ENCODE data around the gene ALKBH3. TPM values are rescaled to one million over a fixed set of nuclear protein-coding genes. Genes with fewer than 3 reads are reported as not detected.
A peak's percentile ranks its signal among the peaks of the same experiment; 100 is the strongest.

The ALKBH3 gene
- total RNA-seq, 1 experiment from 2014 or later, result 33.2 TPM

DNA sequence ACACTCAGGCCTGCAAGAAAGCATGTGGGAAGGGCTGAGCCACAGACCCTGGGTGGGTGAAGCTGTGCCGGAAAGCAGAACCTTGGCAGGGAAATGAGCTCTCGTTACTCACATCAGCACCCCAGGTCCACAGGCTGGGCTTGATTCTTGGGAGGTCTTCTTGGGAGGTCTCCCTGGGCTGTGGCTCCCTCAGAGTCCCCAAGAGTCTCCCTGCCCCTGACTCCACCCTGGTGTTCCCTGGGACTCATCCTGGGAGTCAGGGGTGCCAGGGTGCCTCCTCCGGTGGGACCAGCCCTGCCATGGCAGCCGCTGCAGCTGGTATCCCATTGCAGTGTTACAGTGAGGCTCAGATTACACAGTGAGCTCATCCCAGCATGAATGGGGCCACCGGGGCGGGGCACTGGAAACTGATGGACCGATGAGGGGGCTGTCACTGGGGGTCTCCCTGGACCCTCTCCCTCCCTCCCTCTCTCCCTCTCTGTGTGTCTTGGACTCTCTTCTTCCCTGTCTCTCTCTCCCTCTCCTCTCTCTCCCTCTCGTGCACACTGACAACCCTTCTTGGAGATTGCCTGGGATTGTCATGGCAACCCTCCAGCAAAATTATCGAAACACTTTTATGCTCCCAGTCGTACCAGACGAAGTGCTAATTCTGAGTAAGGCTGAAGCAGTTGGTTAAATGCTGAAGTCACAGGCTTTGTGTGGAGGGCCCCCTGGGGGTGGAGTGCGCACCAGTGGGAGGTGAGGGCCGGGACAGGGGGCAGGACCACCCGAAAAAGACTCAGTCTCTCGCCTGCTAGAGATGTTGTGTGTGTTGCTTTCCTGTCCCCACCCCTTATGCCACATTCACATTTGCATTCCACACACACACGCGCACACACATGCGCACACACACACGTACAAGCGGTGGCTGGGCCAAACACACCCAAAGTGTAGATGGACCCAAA, 53.2 kb downstream of the ALKBH3 start:
- no peak for DNase-seq (ENCODE audit: low spot score)
- in situ Hi-C loops (cut with HindIII; ENCODE audit: low sequenced_read_pairs), result no loop called here

DNA sequence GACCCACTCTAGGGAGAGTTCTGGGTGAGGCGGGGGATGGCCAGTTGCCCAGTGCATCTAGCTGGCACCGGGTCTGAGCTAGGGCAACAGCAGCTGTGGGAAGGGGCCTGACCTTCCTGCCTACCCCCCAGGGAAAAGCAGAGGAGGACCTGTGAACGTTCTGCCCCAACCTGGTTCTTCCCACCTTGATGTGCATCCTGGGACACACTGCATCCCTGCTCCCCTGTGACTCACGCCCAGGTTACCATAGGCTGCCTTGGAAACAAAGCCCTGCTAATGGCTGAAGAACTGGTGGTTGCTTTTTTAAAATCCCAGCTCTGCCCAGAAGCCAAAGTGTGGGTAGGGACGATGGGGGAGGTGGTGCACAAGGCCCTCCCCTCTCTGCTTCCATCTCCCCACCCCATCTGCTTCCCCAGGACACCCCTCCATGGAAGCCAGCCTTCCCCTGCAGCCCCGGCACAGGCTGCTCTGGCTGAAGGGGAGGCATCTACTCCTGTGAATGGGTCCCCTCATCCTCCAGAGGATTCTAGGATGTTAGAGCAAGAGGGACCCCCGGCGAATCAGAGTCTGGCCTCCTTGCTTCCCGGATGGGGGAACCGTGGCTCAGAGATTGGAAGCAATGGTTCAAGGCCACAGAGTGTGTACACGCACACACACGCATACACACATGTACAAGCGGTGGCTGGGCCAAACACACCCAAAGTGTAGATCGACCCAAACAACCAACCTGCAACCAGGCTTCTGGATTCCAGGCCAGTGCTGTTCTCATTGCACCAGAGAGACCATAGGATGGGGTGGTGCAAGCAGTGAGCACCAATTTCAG, 54.2 kb downstream of the ALKBH3 start:
- DNase-seq (ENCODE audit: low spot score), result no peak
- in situ Hi-C loops (cut with HindIII; ENCODE audit: low sequenced_read_pairs), result no loop called here

DNA sequence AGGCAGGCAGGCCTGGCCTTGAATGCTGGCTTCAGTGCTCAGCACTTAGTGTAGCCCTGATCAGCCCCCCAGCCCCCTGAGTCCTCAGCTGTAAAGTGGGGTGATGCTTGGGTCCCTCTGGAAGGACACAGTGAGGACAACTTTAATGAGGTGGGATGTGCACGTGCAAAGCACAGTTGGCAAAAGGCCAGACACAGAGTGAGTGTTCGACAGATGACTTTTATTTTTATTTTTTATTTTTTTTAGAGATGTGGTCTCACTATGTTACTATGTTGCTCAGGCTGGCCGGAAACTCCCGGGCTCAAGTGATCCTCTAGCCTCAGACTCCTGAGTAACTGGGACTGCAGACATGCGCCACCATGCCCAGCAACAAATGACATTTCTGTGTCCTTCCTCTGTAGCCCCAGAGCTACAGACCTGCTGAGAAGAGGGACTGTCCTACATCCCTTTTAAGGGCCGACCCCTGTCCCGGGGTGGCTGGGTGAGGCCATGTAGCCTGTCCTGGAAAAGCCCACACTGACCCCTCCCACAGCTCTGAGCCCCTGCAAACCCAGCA, 54.9 kb downstream of the ALKBH3 start:
- in situ Hi-C loops (cut with HindIII; ENCODE audit: low sequenced_read_pairs), result no loop called here
- DNase-seq (ENCODE audit: low spot score), result no peak

DNA sequence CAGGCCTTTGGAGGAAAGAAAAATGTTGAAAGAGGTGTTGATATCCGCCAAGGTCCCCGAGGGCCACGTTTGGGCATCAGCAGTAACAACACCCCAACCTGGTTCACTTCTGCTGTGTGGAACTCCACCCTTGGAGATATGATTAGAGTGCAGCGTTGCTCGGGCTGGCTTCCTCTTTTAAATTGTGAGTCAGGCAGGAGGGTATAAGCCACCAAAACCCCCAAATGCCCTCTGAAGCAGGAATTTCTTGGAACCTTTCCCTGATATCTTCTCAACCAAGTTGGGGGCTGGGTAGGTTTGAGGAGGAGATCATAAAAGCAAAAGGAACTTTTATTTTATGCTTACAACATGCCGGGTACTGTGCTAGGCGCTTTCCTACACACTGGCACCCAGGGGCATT, 55.4 kb downstream of the ALKBH3 start:
- in situ Hi-C loops (cut with HindIII; ENCODE audit: low sequenced_read_pairs), result no loop called here
- no peak for DNase-seq (ENCODE audit: low spot score)

DNA sequence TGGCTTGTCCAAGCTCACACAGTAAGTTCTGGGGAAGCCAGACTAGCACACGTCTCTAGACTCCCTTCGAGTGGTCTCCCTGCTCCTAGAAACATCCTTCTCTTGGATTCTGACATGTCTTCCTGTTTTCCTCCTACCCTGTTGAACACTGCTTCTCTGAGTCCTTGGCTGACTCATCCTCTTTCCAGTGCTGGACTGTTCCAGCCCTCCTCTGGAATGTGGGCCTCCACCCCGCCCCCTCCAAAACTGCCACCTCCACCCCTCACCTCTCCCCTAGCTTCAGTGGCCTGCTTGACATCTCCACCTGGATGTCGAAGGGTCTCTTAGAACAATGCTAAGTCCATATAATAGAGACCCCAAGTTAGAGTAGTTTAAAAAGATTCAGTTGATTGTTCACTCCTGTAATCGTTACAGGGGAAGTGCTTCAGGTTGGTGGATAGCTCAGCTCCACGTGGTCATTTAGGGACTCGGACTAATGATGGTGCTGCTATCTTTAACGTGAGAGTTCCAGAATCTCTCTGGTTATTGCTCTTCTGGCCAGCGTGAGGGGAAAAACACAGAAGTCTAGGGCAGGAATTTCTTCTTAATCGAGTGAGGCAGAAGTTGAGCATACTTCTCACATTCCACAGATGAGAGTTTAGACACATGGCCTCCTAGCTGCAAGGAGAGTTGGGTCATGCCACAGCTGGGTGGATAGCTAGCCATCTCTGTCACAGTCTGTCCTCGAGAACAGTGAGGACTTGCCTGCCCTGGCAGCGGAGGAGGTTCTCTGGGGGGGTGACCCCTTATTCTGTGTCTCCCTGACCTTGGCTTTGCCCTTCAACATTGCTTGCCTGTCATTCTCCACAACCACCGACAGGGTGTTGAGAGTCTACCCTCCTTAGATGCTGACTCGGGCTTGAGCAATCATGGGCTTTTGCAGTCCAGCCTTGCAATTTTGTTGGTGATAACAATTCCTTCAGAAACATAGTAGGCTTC, 57.1 kb downstream of the ALKBH3 start:
- in situ Hi-C loops (cut with HindIII; ENCODE audit: low sequenced_read_pairs), result no loop called here
- DNase-seq (ENCODE audit: low spot score), result no peak

DNA sequence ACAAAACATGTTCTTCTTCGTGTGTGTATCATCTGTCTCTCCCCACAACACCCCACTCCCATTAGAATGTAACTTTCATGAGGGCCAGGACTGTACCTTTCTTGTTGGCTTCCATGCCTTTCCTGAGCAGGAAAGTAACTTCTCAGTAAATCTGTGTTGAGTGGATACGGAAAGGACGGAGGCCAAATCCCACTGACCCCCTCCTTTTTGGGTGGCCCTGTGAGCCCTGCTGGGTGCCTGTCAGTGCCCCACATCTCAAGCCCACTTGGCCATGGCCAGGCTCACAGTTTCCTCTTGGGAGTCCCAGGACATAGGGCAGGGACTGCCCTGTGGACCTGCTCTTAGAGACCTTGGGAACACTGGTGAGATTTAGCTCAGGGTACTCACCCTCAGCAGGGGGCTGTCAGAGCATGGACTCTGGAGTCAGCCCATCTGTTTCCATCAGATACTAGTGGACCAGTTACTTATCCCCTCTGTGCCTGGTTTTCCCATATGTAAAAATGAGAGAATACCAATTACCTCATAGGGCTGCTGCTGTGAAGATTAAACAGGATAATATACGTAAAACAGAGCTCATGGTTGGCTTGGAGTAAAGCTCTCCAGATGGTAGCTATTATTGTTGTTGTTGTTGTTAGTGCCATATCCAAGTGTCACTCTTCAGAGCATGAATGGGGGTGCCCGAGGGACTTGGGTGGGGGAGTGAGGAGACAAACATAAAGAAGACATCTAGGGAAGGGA, 60.8 kb downstream of the ALKBH3 start:
- in situ Hi-C loops (cut with HindIII; ENCODE audit: low sequenced_read_pairs), result no loop called here
- peak; percentile 16 for DNase-seq (ENCODE audit: low spot score)

DNA sequence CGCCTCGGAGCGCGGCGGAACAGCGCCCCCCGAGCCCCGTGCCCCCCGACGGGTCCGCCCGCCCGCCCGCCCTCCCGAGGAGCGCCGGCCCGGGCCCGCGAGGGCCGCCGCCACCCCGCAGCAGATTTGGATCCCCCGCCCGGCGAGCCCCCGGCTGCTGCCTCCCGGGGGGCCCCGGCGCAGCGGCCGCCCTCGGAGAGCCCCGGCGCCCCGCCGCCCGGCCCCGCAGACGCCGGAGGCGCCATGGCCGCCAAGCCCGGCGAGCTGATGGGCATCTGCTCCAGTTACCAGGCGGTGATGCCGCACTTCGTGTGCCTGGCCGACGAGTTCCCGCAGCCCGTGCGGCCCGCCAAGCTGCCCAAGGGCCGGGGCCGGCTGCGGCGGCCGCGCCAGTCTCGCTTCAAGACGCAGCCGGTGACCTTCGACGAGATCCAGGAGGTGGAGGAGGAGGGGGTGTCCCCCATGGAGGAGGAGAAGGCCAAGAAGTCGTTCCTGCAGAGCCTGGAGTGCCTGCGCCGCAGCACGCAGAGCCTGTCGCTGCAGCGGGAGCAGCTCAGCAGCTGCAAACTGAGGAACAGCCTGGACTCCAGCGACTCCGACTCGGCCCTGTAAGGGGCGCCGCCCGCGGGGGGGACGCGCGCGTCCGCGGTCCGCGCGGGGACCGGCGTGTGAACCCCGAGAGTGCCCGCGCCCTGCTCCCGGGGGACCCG, 62.2 kb downstream of the ALKBH3 start:
- peak; percentile 42 for DNase-seq (ENCODE audit: low spot score)
- in situ Hi-C loops (cut with HindIII; ENCODE audit: low sequenced_read_pairs), result no loop called here

DNA sequence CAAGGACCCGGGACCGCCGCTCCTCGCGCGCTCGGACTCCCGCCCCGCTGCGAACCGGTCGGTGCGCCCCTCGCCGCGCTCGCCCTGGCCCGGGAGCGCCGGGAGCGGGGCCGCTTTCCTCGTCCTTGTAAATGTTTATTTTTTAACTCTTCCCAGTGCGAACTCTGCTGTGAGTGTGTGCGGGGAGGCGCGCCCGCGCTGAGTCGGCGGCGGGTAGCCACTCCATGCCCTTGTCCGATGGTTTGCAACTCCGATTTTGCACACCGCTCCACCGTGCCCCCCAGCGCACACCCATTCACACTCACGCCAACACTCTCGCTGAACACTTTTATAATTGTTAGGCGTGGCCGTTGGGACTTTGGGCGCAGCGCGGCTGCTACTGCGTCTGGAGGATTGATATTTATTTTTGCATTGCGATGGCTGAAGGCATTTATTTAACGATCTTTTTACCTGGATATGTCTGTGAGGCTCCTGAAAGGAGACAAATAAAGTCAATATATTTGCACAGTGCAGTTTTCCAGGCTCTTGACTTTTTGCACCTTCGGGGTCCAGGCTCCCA, 62.8 kb downstream of the ALKBH3 start:
- in situ Hi-C loops (cut with HindIII; ENCODE audit: low sequenced_read_pairs), result no loop called here
- DNase-seq (ENCODE audit: low spot score), result no peak

DNA sequence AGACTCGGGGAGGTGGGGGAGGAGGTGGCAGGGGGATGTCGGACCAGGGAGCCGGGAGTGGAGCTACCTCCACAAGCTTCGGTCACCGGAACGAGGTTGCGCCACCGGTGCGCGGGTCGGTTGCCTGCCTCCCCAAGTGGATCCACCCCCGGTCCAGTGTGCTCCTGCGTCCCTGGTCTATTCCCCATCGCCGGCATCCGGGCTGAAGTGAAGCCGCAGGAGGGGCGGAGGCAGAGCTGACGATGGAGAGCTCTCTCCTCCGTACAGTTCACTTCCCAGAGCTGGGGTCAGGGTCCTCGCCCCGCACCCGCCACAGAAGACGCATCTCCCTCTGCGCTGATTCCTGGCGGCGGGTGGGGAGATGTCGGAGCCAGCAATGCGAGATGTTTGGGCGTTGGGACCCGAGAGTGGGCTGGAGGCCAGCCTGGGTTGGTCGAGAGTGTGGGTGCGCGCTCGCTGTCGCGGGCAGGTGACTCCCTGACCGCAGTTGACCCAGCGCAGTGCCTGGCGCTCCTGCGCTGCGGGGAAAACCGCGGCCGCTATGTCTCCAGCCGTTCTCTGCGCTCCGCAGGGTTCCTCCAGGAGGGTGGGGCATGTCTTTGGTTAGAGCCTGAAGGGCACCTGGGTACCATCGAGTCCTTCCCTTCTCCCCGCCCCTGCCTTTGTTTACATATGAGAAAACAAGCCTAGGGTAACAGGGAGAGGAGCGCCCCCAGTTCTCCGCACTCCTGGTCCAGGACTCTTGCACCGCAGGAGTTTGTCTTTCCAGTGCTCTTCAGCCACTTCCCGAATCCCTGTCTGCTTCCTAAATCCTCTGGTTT, 63.5 kb downstream of the ALKBH3 start:
- DNase-seq (ENCODE audit: low spot score), result peak; percentile 30
- in situ Hi-C loops (cut with HindIII; ENCODE audit: low sequenced_read_pairs), result no loop called here

DNA sequence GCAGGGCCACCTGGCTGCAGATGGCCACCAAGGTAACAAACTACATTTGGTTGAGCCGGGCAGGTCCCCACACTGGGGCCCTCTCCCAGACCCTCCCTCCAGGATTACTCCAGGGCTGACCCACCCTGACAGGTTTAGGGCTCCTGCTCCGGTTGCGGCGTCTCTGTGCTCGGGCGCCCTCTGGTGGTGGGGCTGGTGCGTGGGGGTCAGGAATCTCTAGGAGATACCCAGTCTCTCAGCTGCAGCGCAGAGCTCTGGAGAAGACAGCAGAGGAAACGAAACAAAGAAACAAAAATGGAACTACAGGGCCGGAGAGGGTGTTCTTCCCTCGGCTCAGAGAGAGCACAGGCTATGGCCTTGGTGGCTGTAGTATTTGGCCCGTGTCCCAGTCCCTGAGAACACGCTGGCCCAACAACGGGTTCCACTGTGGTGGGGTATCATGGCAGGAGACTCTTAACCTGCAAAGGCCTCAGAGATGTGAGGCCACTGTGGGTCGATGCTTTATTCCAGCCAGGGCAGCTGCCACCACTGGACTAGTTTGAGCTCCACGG, 64.2 kb downstream of the ALKBH3 start:
- DNase-seq (ENCODE audit: low spot score), result no peak
- in situ Hi-C loops (cut with HindIII; ENCODE audit: low sequenced_read_pairs), result no loop called here

DNA sequence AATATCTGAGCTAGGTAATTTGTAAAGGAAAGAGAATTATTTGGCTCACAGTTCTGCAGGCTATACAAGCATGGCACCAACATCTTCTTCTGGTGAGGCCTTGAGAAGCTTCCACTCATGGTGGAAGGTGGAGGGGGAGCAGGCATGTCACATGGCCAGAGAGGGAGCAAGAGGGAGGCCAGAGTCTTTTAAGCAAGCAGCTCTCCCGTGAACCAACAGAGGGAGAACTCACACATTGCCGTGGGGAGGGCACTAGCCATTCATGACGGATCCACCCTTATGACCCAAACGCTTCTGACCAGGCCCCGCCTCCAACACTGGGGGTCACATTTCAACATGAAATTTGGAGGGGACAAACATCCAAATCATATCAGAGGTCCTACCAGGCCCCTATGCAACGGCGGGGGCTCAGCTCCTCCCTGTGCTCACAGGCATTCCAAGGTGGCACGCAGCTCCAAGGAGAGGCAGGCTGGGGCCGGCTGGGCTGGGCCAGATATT, 66.4 kb downstream of the ALKBH3 start:
- in situ Hi-C loops (cut with HindIII; ENCODE audit: low sequenced_read_pairs), result no loop called here

DNA sequence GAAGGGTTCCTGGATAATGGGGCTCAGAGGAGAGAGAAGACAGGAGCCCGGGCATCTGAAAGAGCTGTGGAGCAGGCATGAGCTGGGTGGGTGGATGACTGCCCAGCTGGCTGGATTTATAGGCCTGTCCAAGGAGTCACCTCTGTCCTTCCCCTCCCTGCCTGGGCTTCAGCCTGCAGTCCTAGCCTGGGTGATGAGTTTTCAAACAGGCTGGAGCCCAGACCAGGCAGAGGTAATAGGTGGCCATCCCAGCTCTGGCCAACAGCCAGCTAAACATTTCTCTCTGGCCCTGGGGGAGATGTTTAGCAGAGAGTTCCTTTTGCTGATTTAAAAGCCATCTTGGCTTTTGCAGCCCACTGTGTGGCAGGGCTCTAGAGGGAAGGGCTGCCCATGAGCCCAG, 67.2 kb downstream of the ALKBH3 start:
- DNase-seq (ENCODE audit: low spot score), result no peak
- in situ Hi-C loops (cut with HindIII; ENCODE audit: low sequenced_read_pairs), result no loop called here

More for the DNA sequence above, 66.4 kb downstream of the ALKBH3 start:
- no peak for DNase-seq (ENCODE audit: low spot score)

DNA sequence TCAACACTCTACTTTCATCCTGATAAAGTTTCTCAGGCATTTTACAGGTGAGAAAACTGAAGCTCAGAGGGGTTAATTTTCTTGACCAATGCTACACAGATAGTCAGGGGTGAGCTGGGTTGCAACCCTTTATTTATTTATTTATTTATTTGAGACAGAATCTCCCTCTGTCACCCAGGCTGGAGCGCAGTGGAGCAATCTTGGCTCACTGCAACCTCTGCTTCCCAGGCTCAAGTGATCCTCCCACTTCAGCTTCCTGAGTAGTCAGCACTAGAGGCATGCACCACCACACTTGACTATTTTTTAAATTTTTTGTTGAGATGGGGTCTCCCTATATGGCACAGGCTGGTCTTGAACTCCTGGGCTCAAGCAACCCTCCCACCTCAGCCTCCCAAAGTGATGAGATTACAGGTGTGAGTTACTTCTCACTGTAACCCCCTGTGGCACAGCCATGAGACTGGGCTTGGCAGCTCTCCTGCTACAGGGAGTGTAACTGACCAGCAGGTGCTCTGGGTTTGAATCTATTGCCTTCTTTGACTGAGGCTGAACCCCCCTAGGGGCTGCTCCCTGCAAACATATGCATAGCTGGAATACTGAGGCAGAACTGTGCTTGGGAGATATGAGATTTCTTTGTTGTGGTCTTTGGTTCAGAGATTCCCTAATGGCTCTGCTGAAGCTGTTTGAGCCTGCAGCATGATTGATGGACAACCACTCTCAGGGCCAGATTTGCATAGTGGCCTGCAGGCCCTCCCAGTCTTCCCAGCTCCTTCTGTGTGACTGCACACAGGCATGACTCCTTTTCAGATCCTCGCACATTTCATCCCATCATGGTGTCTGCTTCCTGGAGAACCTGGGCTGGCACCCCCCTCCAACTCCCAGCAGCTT, 68.0 kb downstream of the ALKBH3 start:
- in situ Hi-C loops (cut with HindIII; ENCODE audit: low sequenced_read_pairs), result no loop called here
- no peak for DNase-seq (ENCODE audit: low spot score)

DNA sequence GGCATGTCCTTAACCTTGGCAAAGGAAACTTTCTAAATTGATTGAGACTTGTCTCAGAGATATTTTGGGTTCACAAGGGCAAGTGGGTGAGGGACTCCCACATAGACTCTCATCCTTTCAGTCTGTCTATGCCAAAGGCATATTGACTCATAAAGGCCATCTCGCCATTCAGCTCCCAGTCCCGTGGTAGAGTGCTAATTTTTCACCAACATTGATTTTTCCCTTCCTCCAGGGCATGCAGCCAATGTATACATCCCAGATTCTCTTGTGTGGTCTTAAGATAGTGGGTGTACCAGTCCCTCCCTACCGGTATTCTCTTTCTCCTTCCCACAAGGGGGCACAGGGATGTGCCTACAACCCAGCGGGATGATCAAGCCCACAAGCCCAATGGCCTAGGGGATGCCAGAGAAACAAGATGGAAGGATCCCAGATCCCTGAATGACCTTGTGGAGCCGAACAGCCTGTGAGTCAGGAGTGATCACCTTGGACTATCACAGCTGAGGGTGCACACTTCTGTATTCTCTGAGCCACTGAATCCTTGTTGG, 69.8 kb downstream of the ALKBH3 start:
- in situ Hi-C loops (cut with HindIII; ENCODE audit: low sequenced_read_pairs), result no loop called here
- DNase-seq (ENCODE audit: low spot score), result no peak

DNA sequence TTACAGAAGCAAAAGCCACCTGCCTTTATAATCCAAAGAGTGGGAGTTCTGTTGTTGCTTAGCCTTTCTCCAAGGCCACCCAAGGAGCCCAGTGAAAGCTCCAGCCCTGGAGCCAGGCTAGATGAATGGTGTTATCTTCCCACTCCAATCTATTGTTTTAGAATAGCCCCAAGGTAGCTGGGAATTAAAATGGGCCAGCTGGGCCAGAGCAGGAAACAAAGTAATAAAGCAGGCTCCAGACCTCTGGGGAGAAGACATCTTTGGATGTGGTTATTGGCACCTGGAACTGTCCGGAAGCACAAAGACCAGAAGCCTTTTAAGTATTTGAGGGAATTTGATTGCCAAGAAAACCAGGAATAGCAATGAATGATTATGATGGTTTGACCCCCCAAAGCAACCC, 70.6 kb downstream of the ALKBH3 start:
- no peak for DNase-seq (ENCODE audit: low spot score)

More for the DNA sequence above, 70.6 kb downstream of the ALKBH3 start:
- in situ Hi-C loops (cut with HindIII; ENCODE audit: low sequenced_read_pairs), result no loop called here
